Fibroblast of skin of left quadriceps (primary cell): Measurements from ENCODE around the gene VOPP1.
A peak's percentile ranks its signal among the peaks of the same experiment; 100 is the strongest.

Experiments
- DNase-seq, 2 experiments: peaks; one replicate each; pipeline ENCODE4 v3.0.0-alpha.2; 2013; ENCODE audit warnings: low read depth in 2 of 2

The VOPP1 gene

DNA sequence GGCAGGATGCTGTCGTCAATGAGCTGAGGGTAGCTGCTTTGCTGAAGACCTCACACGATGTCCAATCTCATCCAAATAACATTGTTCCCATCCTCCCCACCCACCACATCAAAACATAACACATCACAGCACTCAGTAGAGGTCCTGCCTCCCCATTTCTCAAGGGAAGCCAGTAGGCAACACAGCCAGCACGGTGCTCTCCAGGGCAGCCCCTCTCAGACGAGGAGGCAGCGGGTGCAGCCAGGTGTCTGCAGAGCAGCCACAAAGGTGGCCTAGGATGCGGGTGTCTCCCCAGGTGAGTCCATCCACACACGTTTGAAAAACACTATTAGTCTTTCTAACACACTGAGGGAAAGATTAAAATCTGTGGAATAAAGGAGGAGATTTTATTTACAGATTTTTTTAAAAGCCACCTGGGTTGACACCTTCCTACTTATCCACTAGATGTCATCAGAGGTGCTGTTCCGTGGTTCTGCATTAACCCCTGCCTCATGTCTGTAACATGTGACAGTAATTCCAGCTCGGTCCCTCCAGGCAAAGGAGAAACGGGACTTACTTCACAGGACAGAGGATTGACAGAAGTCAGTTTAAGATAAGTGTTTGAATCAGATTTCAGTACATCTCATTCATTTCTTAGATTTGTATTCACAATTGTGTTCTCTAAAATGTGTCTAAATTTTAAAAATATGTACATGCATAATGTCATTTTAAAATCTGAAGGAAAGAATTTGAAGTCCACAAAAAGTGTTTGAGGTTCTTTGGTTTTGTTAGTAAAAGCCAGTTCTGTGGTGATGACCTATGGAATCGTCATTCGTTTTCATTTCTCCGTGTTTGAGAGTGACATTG is 139.1 kb downstream of the VOPP1 start:
- DNase-seq = peak; percentile 15 to 21

DNA sequence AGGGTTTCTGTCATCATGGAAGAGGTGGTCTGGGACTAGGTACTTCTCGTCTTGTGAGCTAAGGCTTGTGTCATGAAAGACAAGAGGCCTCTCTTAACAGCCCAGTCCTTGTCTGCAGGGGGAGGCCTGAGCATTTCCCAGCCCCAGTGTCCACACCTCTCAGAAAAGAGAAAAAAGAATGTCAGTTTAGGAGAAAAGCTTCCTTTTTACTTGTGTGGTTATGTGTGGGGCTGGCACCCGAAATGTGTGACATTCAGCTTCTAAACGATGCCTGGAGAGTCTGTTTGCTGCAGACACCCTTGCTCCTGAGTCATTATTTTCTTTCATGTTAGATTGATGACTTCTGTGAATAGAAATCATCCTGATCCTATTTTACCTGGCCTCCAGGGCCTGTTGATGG is 139.8 kb downstream of the VOPP1 start:
- no peak for DNase-seq

DNA sequence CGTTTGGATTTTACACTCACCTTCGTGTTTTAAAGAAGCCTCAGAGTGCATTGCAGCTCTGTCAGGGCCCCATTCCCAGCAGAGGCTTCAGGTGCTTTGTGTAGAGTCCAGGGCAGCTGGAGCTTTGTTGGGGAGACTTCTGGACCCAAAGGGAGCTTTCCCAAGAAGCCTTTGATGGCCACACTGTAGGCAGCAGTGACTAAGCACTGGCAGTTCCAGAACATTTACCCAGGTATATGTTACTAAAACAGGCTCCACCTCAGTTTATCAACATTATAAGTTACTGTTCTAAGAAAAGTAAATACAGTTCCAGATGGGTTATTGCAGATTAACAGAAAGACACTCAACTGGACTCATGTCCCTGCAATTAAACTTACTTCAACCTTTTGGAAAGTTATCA is 140.4 kb downstream of the VOPP1 start:
- DNase-seq = no peak

DNA sequence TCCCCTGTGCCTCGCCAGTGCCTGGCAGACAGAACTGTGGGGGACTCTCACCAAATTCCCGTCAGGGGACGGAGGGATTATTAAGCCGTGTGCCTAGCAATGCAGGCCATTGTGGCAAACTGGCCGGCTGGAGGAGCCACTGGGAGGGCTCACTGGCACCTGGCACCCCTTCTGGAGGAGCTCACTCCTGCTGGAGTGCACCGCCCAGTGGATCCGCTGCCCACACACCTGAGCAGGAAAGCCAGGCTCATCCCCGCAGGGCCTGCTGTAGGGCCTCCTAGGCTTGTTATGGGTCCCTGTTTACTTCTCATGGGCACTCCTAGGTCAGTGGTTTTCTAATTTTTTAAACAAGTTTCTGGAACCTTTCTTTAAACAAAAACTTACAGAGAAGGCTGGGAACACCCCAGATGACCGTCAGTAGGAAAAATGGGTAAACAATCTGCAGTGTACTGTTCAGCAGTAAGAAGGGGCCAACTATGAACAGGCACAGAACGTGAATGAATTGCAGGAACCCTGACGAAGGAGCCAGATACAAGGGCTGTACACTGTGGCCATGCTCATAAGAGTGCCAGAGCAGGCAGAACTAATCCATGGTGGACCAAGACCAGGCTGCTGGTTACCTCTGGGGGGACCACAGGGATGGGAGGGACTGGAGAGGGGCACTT is 142.3 kb downstream of the VOPP1 start:
- DNase-seq = no peak

- no peak for DNase-seq
Measured at GRCh38 chr7:55427800-55428199, 144.5 kb downstream of the VOPP1 start.

GRCh38 chr7:55427342-55427741 is 145.0 kb downstream of the VOPP1 start:
- DNase-seq = peak; percentile 7 to 13

- DNase-seq = no peak
Measured at GRCh38 chr7:55426676-55427075, 145.6 kb downstream of the VOPP1 start.

DNA sequence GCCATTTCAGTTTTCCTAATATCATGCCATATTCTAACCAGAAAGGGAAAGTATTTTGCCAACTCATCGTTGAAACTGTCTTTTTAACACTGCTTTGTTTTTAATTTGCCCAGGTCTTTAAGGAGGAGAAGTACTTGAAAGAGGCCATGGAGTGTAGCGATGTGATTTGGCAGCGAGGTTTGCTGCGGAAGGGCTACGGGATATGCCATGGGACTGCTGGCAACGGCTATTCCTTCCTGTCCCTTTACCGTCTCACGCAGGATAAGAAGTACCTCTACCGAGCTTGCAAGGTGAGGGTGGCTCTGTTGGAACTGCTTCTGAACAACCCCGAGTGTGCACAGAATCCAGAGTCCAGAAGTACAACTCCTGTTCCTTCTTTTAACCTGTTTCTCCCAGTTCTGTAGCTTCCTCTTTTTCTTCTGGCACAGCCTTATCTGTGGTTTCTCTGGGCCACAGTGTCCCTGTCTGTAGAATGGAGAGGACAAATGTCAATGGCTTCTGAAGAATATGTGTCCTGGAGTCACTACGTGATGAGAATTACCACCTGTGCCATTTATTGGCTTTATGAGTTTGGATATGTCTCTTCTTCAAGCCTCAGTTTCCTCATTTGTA is 147.1 kb downstream of the VOPP1 start:
- no peak for DNase-seq

DNA sequence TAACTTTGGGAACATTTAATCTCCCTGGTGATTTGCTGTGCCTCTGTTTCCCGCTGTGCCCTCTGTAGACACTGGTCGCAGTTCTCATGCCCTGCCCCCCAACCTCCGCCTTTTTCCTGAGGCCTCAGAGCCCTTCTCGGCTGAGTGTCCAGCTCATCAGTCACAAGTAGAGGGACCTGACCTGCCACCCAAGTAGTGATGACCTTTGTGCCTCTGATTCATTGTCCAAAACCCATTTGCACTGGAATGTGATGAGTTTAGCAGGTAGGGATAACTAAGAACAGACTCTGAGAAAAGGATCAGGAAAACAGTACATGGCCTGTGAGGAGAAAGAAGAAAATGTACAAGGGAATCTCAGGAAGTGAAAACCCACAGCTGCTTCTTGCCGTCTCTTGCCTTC is 148.4 kb downstream of the VOPP1 start:
- no peak for DNase-seq

GRCh38 chr7:55423277-55423711 is 149.0 kb downstream of the VOPP1 start:
- DNase-seq = peak; percentile 16 to 29
